Pons (tissue), 1 donor: ENCODE results near the gene UNC119B.
"Not testable (repeated sequence)": the region's sequence is repeated elsewhere in the genome, so short reads cannot be mapped to it uniquely, and the experiment has no call there.

ENCODE experiments used
- DNase-seq: peaks from one replicate; pipeline ENCODE4 v3.0.0-alpha.2; 2016; ENCODE audit warnings: low spot score

The UNC119B gene

DNA sequence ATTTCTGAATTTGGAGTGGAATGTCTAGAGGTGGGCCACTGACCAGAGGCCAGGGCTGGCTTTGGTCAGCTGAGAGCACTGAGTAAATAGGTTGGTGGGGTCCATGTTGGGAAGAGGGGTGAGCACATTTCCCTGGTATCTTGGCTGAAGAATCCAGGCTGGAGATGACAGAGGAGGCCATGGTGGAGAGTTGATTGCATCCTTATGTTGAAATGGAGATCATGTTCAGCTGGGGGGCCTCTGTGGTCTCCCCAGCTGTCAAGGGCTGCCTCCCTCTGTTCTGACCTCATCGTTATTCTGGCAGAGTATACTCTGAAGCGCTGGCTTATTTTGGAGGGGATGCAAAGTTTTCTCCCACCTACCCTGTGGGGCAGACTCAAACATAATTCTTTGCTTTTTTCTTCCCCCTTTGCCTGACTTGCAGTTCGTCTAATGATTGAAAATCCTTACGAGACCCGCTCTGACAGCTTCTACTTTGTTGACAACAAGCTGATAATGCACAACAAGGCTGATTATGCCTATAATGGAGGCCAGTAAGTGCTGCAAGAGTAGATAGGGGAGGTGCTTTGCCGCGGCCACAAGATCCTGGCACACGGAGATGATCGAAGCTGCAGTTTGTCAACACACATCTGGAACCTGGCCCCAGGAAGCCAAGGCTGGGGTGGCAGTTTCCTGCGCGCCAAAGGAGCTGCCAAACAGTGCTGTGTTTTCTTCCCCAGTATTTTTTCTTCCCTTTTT, 9.4 kb downstream of the UNC119B start:
- no peak for DNase-seq

DNA sequence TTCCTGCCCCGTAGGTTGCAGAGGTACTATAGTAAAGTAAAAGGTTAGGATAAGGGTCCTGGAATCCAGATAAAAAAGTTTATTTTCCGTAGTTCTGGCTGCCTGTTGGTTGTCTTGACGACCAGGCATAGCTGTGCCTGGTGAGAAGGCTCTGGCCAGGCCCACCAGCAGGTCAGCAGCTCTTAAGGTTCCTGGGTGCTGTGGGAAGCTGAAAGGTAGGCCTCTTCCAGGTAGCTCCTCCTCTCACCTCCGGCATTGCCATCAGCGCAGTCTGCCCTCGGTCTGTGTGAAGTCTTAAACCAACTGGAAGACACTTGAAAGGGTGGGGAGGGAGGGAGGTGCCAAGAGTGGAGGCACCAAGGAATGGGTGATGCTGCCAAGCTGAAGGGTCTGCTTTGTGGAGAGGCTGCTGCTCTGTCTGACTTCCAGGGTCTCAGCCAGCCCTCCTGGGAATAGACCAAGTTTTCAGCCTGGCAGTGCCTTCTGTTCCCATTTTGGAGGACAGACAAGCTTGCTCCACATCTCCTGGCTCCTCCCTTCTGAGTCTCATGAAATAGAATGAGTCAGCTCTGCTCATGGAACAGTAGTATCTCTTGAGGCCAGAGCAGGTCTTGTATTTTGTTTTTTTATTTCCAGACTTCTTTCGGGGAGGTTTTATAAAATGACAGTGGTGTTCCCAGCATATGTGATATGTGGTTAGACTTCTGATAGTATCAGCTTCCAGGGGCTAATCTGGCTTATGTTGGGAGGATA, 10.2 kb downstream of the UNC119B start:
- peak; percentile 62 for DNase-seq

DNA sequence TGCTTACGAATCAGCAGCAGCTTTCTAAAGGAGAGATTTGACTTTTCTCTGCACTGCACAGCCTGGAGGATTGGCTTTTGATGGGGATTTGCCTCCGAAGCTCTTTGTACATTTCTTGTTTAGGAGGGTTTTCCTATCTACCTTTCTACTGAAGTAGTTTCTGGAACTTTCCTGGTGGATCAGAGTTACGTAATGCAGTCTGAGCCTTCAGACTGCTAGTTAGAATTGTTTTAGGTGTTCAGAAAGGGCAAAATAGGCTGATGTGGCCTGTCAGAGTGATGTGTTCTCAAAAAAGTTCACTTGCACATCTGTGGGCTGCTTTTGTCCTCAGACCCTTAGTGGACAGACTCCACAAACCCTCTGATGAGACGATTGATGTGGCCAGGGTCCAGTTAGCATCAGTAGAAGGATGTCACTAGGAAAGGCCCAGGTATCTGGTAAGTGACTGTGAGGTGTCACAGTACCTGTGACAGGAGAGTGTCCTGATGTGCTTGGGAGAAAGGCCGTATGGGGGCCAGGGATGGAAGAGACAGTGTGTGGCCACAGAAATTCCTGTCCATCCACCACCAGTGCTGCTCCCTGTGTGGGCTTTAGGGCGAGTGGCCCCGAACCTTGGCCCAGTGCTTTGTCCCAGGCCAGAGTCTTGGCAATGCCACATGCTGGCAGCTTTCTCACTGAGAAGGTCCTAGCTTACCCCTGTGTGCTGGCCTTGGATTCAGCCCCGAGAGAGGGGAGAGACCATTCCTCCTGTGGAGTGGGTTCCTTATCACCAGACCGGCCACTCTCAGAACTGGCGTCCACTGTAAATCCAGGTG, 10.9 kb downstream of the UNC119B start:
- no peak for DNase-seq

DNA sequence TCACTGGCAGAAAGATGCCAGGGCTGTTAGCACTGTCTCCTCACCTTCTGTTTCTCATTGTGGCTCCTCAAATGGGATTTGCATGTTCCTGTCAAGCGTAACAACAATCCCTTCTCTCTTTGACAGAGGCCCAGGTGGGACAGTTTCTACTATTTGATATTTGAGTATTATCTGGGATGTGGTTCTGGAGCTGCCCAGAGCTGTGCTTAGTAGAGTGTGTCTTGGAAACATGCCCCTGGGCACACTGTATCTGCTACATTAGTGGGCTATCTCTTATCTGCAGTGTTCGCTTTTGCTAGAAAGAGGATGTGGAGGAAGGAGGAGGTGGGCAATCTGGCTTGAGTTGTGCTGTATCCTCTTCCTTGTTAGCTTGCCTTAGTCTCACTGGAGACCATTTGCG, 11.6 kb downstream of the UNC119B start:
- no peak for DNase-seq

DNA sequence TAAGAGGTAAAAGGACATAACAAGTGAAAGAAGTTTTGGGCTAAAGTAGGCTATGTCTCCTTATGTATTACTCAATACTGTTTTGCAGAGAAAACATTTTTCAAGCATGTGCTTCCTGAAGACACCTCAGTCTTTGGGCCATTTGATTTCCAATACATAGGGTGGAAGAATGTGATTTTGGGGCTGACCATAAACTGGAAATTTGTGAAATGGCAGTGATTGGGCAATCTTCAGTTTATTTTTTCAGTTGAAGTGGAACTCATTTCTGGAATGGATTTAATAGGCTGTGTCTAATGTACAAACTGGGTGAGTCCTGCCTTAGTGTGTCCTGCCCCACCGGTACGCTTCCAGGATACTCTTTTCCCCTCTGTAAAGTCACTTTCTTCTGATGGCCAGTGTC, 12.5 kb downstream of the UNC119B start:
- no peak for DNase-seq

DNA sequence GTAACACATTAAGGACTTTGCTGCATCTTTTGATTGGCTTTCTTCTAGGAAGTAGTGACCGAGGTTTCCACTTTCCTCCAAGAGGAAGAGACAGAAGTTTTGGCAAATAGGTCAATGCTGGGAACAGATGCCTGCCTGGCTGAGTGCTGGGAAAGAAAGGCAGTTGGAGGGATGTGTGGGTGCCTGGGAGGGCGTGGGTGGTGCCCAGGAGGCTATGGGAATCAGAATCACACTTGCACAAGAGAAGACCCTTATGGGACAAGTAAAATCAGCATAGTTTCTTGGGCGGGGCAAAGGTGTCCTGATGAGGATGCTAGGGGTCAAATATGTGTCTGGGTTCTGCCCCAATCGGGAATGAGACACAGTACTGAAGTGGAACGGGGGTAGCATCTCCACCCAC, 14.5 kb downstream of the UNC119B start:
- no peak for DNase-seq

DNA sequence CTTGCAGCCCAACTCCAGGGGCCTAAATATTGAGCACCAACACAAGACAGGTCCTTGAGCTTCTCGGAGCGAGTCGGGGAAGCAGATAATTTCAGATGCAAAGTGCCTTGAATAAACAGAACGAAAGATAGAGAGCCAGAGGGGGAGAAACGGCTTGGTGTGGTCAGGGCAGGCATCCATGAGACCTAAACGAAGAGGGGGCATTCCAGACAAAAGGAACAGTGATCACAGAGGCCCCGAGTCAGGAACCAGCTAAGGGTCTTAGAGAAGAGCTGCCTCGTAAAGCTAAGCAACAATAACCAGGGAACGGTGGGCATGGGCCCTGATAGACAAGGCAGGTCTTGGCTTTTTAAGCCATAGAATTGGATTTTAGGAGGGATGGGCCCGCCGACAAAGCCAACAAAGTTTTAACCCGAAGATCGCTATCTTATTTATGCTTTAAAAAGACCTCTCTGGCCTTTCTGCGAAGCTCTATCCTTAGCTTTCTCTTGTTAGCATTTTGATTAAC, 14.9 kb downstream of the UNC119B start:
- DNase-seq: no peak

DNA sequence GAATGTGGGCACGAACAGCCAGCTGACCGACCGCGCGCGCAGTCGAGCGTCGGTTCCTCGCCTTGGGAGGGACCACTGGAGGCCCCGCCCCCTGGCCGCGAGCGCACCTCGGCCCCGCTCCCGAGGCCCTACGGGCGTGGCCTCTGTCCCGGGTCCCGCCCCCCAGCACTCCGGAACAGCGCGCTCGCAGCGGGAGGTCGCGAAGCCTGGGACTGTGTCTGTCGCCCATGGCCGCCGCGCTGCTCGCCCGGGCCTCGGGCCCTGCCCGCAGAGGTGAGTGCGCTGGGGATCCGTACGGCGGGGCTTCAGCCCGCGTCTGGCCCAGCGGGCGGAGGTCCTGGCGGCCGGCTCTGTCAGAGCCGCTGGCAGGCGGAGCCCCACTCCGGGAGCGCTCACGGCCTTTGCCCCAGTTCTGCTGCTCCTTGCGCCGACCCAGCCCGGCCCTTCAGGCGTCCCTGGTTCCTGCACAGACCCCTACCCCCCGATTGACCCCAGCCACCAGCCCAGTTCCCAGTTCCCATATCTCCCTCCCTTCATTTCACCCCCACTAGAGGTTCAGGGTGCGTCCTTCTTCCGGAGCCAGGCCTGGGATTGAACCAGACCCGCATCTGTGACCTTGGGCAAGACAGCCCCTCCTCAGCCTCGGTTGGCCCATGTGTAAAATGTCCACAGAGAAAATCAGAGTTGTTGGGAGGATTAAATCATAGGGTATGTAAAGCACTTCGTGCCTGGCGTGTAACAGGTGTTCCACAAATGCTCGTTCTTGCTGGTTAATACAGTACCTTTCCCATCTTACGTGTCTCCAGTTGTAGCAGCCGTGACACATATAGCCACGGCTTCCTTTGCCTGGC, 15.6 kb downstream of the UNC119B start, which contains the start of gene ACADS:
Gene ACADS, plus strand, starts transcription at position 168 of the 851 bp plus-strand sequence. Its CDS starts 60 bp downstream, at position 228.
- peak; percentile 73 for DNase-seq

DNA sequence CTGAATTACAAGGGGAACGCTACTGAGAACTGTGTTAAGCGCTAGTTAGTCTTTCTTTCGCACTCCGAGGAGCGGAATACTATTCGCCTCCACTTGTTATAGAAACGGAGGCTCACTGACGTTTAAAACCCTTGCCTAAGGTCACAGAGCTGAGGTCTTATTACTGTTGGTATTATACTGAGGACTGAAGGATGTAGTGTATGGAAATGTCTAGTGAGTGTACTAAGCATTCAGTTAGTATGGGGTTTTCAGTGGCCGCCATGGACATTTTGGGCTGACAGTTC, 16.2 kb downstream of the UNC119B start:
- no peak for DNase-seq

DNA sequence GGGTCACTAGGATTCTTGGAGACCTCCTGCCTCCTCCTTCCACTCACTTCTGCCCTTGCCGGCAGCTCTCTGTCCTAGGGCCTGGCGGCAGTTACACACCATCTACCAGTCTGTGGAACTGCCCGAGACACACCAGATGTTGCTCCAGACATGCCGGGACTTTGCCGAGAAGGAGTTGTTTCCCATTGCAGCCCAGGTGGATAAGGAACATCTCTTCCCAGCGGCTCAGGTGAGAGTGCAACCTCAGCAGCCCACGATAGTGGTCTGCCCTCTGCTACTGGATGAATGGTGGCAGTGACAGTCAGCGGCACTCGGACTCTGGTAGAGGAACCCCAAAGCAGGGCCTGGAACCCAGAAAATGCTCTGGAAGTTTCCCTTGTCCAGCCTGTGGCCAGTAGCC, 16.7 kb downstream of the UNC119B start:
- DNase-seq: no peak

DNA sequence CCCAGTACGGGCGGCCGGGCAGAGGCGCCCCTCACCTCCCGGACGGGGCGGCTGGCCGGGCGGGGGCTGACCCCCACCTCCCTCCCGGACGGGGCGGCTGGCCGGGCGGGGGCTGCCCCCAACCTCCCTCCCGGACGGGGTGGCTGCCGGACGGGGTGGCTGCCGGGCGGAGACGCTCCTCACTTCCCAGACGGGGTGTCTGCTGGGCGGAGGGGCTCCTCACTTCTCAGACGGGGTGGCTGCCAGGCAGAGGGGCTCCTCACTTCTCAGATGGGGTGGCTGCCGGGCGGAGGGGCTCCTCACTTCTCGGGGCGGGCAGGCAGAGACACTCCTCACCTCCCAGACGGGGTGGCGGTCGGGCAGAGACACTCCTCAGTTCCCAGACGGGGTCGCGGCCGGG, 21.9 kb downstream of the UNC119B start:
- not testable (repeated sequence) for DNase-seq

DNA sequence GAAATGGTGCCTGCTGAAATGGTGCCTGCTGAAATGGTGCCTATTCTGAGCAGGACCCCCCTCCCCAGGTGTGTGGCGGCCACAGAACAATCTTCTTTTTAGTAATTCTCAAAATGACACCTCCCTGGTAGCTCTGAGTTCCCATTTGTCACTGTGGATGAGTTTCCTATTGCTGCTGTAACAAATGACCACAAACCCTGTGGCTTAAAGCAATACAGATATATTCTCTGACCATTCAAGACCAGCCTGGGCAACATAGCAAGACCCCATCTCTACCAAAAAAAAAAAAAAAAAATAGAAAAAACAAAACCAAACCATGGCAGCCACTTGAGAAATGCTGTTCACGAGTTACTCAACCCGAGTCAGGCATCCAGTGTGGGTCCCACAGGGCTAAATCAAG, 23.3 kb downstream of the UNC119B start:
- no peak for DNase-seq

DNA sequence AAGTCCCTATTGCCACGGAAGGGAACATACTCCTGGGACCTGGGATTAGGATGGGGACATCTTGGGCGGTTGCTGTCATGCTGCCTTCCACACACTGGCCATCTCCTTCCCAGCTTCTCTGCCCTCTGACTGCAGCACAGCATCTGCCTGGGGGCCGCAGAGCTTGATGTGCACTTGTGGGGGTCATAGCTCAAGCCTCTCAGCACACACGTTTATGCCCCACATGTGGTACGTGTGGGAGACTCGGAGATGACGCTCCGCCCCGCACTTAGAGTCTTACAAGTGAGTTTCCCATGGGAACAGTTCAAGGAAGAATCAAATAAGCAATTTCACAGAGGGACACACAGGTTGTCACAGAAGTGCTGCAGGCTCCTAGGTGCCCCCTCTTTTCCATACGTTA, 24.0 kb downstream of the UNC119B start:
- DNase-seq: no peak

DNA sequence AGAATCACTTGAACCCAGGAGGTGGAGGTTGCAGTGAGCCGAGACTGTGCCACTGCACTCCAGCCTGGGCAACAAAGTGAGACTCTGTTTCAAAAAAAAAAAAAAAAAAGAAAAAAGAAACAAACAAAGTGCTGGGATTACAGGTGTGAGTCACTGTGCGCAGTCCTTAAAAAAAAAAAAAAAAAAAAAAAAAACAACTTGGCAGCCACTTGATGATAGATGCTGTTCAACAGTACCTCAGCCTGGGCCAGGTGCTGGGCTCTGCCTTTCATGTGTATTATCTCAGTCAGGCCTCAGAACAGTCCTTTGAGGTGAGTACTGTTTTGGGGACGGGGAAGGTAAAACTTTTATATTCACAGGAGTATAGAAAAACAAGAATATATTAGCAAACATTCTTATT, 24.9 kb downstream of the UNC119B start:
- no peak for DNase-seq

DNA sequence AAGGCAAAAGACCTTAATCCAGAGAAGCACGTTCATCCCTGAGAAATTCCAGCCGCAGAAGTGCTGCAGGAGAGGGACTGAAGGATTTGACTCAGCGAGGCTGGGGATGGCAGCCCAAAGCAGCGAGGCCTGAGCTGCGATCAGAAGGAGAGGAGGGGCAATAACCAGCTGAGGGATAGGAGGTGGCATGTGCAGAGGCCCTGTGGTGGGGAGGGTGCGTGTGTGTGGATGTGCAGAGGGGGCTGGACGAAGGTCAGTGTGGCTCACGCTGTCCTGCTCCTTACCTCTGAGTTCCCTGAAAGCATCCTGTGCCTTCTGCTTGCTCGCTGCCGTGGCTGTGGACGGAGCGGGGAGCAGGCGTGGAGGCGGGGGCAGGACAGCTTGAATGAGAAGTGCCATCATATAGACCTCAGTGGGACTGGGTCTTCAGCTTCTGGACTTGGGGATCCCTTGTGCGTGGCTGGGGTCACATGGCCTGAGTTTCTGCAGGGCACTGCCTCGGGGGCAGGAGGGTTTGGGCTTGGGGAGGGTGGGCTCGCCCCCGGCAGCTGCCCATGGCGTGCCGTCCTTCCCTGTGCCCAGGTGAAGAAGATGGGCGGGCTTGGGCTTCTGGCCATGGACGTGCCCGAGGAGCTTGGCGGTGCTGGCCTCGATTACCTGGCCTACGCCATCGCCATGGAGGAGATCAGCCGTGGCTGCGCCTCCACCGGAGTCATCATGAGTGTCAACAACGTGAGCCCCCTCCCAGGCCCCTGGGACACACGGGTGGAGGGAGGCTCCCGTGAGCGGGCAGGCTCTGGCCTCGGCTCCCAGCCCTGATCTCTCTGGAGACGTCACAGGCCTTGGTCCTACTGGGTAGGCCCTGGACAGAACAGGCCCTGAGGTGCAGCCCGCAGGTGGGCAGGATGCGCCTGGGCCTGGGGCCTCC, 26.4 kb downstream of the UNC119B start:
- no peak for DNase-seq

DNA sequence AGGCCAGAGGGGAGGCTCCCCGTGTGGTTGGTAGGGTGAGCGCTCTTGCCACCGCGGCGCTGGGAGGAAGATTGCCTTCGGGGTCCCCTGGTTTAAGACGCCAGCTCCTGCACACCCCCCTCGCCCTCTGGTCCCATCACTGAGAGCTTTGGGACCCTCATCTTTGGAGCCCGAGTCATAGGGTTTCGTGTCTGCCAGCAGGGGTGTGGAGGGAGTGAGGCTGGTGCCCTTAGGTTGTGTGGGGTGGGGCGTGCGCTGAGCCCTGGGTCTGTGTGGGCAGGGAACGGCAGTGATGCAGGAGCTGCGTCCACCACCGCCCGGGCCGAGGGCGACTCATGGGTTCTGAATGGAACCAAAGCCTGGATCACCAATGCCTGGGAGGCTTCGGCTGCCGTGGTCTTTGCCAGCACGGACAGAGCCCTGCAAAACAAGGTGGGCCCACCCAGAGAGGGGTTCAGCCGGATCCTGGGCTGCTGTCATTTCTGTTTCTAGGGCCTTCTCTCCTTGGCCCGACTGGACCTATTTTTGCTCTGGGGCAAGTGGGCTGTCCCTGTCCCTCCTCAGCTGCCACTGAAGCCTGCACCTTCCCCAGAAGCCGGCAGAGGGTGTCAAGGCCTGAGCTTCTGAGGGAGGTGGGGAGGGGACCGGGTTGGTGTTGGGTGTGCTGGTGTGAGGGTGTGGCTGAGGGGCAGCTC, 27.4 kb downstream of the UNC119B start:
- no peak for DNase-seq

DNA sequence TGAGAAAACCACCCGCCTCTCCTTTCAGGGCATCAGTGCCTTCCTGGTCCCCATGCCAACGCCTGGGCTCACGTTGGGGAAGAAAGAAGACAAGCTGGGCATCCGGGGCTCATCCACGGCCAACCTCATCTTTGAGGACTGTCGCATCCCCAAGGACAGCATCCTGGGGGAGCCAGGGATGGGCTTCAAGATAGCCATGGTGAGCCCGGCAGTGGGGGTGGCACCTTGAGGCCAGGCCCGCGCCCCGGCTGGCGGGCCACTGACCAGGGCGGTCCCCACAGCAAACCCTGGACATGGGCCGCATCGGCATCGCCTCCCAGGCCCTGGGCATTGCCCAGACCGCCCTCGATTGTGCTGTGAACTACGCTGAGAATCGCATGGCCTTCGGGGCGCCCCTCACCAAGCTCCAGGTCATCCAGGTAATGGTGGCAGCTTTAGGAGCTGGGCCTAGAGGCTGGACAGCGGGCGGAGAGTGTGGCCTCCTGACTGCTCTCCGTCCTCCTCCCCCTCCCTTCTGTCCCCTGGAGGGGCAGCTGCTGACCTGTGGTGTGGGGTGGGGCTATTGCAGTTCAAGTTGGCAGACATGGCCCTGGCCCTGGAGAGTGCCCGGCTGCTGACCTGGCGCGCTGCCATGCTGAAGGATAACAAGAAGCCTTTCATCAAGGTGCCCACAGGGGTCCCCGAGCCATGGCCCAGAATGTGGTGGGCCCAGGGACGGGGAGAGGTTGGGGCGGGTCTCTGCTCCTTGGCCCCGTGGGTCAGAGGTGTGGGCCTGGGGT, 28.2 kb downstream of the UNC119B start:
- no peak for DNase-seq

DNA sequence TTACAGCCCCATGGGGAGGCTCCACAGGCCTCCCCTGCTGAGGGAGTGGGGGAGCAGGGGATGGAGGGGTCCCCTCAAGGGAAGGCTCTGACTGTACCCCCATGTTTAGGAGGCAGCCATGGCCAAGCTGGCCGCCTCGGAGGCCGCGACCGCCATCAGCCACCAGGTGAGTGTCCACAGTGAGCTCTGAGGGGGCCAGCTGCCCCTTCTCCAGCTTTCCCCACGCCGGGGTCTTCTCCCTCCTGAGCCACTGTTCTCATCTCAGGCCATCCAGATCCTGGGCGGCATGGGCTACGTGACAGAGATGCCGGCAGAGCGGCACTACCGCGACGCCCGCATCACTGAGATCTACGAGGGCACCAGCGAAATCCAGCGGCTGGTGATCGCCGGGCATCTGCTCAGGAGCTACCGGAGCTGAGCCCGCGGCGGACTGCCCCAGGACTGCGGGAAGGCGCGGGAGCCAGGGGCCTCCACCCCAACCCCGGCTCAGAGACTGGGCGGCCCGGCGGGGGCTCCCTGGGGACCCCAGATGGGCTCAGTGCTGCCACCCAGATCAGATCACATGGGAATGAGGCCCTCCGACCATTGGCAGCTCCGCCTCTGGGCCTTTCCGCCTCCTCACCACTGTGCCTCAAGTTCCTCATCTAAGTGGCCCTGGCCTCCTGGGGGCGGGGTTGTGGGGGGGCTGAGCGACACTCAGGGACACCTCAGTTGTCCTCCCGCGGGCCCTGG, 28.9 kb downstream of the UNC119B start:
- DNase-seq: no peak
